CD4-positive, alpha-beta T cell treated with Interleukin-6 at 100 ng/mL for 8 hours (primary cell): ENCODE data around the gene KIRREL3.

Source experiments
- DNase-seq: peaks from one replicate; pipeline ENCODE4 v3.0.0-alpha.2; 2020; ENCODE audit warnings: mixed read lengths, low spot score

Gene KIRREL3

GRCh38 chr11:126437731-126438130 lies 562.8 kb downstream of the KIRREL3 start:
- no peak for DNase-seq

GRCh38 chr11:126436209-126436755 lies 564.3 kb downstream of the KIRREL3 start:
- DNase-seq, result no peak

- no peak for DNase-seq
Observed at GRCh38 chr11:126434950-126435335, 565.6 kb downstream of the KIRREL3 start.

GRCh38 chr11:126433989-126434949 lies 566.3 kb downstream of the KIRREL3 start:
- DNase-seq, result no peak

GRCh38 chr11:126433244-126433846 lies 567.2 kb downstream of the KIRREL3 start:
- no peak for DNase-seq

- no peak for DNase-seq
Observed at GRCh38 chr11:126432525-126432924, 568.0 kb downstream of the KIRREL3 start.

- DNase-seq, result no peak
Observed at GRCh38 chr11:126432065-126432461, 568.5 kb downstream of the KIRREL3 start.

GRCh38 chr11:126431401-126432064 lies 569.0 kb downstream of the KIRREL3 start:
- DNase-seq, result no peak

- no peak for DNase-seq
Observed at GRCh38 chr11:126430581-126431335, 569.8 kb downstream of the KIRREL3 start.

- DNase-seq, result no peak
Observed at GRCh38 chr11:126426820-126427749, 573.5 kb downstream of the KIRREL3 start.

GRCh38 chr11:126426106-126426505 lies 574.5 kb downstream of the KIRREL3 start:
- DNase-seq, result no peak

GRCh38 chr11:126424471-126425039 lies 576.0 kb downstream of the KIRREL3 start:
- DNase-seq, result no peak

GRCh38 chr11:126423743-126424142 lies 576.8 kb downstream of the KIRREL3 start:
- no peak for DNase-seq

- no peak for DNase-seq
Observed at GRCh38 chr11:126423154-126423553, 577.4 kb downstream of the KIRREL3 start.

- no peak for DNase-seq
Observed at GRCh38 chr11:126422446-126422845, 578.1 kb downstream of the KIRREL3 start.

- no peak for DNase-seq
Observed at GRCh38 chr11:126421271-126421671, 579.3 kb downstream of the KIRREL3 start.

- no peak for DNase-seq
Observed at GRCh38 chr11:126420698-126421256, 579.8 kb downstream of the KIRREL3 start.

- DNase-seq, result no peak
Observed at GRCh38 chr11:126419801-126420697, 580.5 kb downstream of the KIRREL3 start.

GRCh38 chr11:126418887-126419286 lies 581.7 kb downstream of the KIRREL3 start:
- DNase-seq, result no peak
